Stomach (tissue), 9 donors: ENCODE measurements around the gene TTN. TPM values are rescaled to one million over a fixed set of nuclear protein-coding genes. Genes with fewer than 3 reads are reported as not detected.

ENCODE experiments used
- DNase-seq, 2 donors: peaks; one replicate each; pipeline versions ENCODE4 v3.0.0 to v3.0.0-alpha.2; 2013 to 2019
- H3K27ac ChIP-seq, 5 donors: fragments of 200-600 bp in 4 of 5; sonication (generic) in 4 of 5; one replicate each; pipeline ENCODE4 v1.5.1; 2013 to 2019; ENCODE audit warnings: mild to moderate bottlenecking in 1 of 5, moderate library complexity in 1 of 5
- H3K27me3 ChIP-seq, 3 donors: fragments of 200-600 bp; sonication (generic); one replicate each; pipeline ENCODE4 v1.5.1; 2017 to 2019; ENCODE audit warnings: mixed run types in 1 of 3
- H3K36me3 ChIP-seq, 4 donors: fragments of 200-600 bp; sonication (generic); 1 replicate in 3 of 4; 2 replicates in 1 of 4; pipeline ENCODE4 v1.5.1; 2016 to 2019
- H3K4me1 ChIP-seq, 4 donors: fragments of 200-600 bp; sonication (generic); one replicate each; pipeline ENCODE4 v1.5.1; 2016 to 2019
- H3K4me3 ChIP-seq, 4 donors: fragments of 200-600 bp; sonication (generic) in 3 of 4; one replicate each; pipeline ENCODE4 v1.5.1; 2016 to 2019; ENCODE audit warnings: mild to moderate bottlenecking in 1 of 4
- H3K9me3 ChIP-seq, 4 donors: fragments of 200-600 bp; sonication (generic); one replicate each; pipeline ENCODE4 v1.5.1; 2016 to 2019
- EP300 ChIP-seq: sonication (generic); formaldehyde crosslinking; IDR thresholded peaks from one replicate; pipeline ENCODE4 v1.6.1; 2017; ENCODE audit warnings: antibody characterized with exemption
- POLR2A ChIP-seq, 4 donors: fragments of 450-650 bp; IDR thresholded peaks; one replicate each; pipeline ENCODE4 v1.6.1; 2016; ENCODE audit warnings: antibody characterized with exemption in 4 of 4, control low read depth in 2 of 4, mild to moderate bottlenecking in 1 of 4, moderate library complexity in 1 of 4
- POLR2AphosphoS5 ChIP-seq, 3 donors: sonication (generic); formaldehyde crosslinking; IDR thresholded peaks; one replicate each; pipeline ENCODE4 v1.6.1; 2016; ENCODE audit warnings: antibody characterized with exemption in 3 of 3
- WGBS, 5 donors: extraction: QIAGEN DNeasy Blood & Tissue Kit in 3 of 5; methylation state at CpG; one replicate each; pipeline versions ENCODE4 v1.1.5 to v1.1.7; 2013 to 2018; 5-methylcytosine and 5-hydroxymethylcytosine counted together
- intact Hi-C: fragments of 100-400 bp; cut with DNase I; formaldehyde crosslinking; loops from one replicate; pipeline ENCODE4 v1.15.1; 2023; ENCODE audit warnings: low total_unique reads
- polyA plus RNA-seq, 3 donors: library from polyadenylated mRNA; stranded (reverse); fragments of 200-250 nt; gene quantifications; one replicate each; pipeline ENCODE4 v1.2.3, GENCODE V29; 2013
- total RNA-seq, 5 donors: library from RNA; depleted of rRNA; stranded (reverse); fragments of >200 nt; gene quantifications; one replicate each; pipeline versions ENCODE4 v1.1.0 to v1.2.3, GENCODE V29; 2014 to 2016
- TF ChIP-seq, protein P1 (sequence below), 7 experiments: fragments of 450-650 bp in 4 of 7; fragments of 200-600 bp in 3 of 7; sonication (generic) in 3 of 7; IDR thresholded peaks; one replicate each; pipeline ENCODE4 v1.5.1; 2016 to 2019; ENCODE audit warnings: antibody characterized with exemption in 7 of 7, control low read depth in 2 of 7, mild to moderate bottlenecking in 1 of 7
- donor health status: healthy with polysubstance abuse.
- donor health status: Bipolar disorder and iron deficiency.
- donor health status: healthy.

Gene TTN
- total and polyA plus RNA-seq, 8 donors, result 0.03 to 12.8 (median 2.2) TPM

DNA sequence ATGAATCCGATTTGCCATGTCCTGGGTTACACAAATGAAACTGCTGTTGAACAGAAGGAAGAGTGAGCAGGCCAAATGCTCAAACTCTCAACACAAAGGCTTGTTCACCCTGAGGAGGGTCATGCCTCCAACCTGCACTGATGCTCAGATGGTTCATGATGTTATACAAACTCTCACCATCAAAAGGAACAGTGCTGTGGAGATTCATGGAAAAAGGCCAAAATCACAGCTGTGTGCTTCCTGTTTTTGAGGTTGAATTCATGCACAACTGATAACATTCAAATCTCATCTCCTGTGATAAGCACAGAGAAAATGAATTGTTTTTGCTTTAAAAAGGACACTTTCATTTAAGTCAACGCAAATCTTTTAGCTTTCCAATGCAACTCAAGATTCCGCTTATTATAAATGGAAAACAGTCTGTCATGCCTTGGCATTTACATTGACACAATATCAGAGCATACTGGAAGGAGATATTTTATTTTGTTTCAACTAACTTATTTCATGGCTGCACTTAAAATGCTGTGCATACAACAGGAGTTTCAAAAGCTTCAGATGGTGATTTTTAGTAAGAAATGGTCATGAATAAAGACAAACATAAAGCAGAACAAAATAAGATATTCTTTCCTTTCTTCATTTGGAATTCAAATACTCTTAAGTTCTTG lies 22.2 kb upstream of the TTN start:
- no peak overlapping the region for H3K4me3 ChIP-seq
- no peaks in the 10 kb centered on the region for H3K4me1 ChIP-seq
- no peak overlapping the region for H3K27ac ChIP-seq
- 63 to 78% (median 68%) methylated on average over 3 of the region's 3 CpGs for WGBS, 5 donors
- TF ChIP-seq, protein P1, sequence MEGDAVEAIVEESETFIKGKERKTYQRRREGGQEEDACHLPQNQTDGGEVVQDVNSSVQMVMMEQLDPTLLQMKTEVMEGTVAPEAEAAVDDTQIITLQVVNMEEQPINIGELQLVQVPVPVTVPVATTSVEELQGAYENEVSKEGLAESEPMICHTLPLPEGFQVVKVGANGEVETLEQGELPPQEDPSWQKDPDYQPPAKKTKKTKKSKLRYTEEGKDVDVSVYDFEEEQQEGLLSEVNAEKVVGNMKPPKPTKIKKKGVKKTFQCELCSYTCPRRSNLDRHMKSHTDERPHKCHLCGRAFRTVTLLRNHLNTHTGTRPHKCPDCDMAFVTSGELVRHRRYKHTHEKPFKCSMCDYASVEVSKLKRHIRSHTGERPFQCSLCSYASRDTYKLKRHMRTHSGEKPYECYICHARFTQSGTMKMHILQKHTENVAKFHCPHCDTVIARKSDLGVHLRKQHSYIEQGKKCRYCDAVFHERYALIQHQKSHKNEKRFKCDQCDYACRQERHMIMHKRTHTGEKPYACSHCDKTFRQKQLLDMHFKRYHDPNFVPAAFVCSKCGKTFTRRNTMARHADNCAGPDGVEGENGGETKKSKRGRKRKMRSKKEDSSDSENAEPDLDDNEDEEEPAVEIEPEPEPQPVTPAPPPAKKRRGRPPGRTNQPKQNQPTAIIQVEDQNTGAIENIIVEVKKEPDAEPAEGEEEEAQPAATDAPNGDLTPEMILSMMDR (IDR thresholded peaks at IDR 0.05), result no peak
- TF ChIP-seq EP300, result no peak
- H3K36me3 ChIP-seq, result no peaks in the 10 kb centered on the region
- H3K27me3 ChIP-seq, result no peaks in the 10 kb centered on the region
- intact Hi-C loops, result no loop called here
- DNase-seq, result peak in 1 of 2 donors; percentile 45
- no peaks in the 10 kb centered on the region for H3K9me3 ChIP-seq

DNA sequence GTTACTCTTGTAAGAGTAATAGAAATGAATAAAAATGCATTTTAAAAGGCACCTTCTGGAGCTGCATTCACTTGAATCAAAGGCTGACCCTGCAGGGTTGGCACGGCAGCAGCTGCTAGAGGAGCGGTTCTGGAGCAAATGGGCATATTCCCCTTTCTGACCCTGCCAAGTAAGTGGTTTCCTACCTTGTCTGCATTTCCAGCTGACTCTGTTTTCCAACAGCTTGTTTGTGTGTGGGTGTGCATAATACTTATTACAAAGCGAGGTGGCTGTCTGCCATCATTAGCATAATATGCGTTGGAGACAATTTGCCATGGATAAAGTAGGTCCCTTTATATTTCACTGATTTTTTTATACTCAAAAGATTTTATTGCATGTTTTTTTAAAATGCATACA lies 21.3 kb upstream of the TTN start:
- DNase-seq, result no peak
- 71 to 95% (median 80%) methylated on average over 4 of the region's 4 CpGs for WGBS, 5 donors
- no peak overlapping the region for H3K4me3 ChIP-seq
- no peaks in the 10 kb centered on the region for H3K9me3 ChIP-seq
- no peaks in the 10 kb centered on the region for H3K36me3 ChIP-seq
- no peak for TF ChIP-seq POLR2AphosphoS5 (IDR thresholded peaks at IDR 0.05)
- TF ChIP-seq POLR2A (IDR thresholded peaks at IDR 0.05), result no peak
- TF ChIP-seq EP300, result no peak
- TF ChIP-seq, protein P1 (IDR thresholded peaks at IDR 0.05), result no peak
- H3K27ac ChIP-seq, result no peak overlapping the region
- H3K27me3 ChIP-seq, result no peaks in the 10 kb centered on the region
- intact Hi-C loops, result no loop called here
- H3K4me1 ChIP-seq, result no peaks in the 10 kb centered on the region

DNA sequence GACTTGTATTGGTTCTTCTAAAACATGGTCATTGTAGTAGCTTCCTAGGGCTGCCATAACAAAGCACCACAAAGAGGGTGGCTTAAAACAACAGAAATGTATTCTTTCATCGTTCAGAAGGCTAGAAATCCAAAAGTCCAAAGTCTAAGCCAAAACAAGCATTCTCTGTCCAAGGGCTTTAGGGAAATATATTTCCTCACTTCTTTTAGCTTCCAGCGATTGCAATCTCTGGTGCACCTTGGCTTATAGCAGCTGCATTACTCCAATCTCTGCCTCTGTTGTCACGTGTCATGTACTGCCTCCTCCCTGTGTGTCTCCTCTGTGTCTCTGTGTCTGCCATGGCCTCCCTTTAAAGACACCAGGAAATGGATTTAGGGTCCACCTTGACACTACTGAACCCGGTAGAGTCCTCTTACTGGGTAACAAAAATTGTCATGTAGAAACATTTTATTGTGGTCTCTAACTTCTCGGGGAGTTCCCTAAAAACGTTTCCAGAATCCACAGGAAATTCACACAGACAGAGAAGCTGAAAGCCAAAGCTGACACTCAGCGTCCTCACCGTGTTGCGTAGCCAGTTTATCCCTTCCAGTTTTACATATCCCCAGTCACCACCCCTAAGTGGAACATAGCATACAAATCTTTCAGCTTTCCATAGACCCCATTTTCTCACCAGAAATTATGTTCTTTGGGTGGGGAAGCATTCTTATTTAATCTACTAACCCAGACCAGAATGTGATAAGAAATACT lies 20.7 kb upstream of the TTN start:
- Histone ChIP-seq H3K36me3 (no peaks in the 10 kb centered on the region), H3K27ac (no peak overlapping the region), H3K4me1 (no peaks in the 10 kb centered on the region), H3K9me3 (no peaks in the 10 kb centered on the region), H3K27me3 (no peaks in the 10 kb centered on the region), H3K4me3 (no peak overlapping the region)
- no peak for TF ChIP-seq POLR2AphosphoS5 (IDR thresholded peaks at IDR 0.05)
- TF ChIP-seq POLR2A (IDR thresholded peaks at IDR 0.05), result no peak
- TF ChIP-seq EP300, result no peak
- TF ChIP-seq, protein P1 (IDR thresholded peaks at IDR 0.05), result no peak
- DNase-seq, result no peak
- WGBS, 5 donors, result 57 to 77% (median 62%) methylated on average over 9 of the region's 9 CpGs
- intact Hi-C loops, result no loop called here

DNA sequence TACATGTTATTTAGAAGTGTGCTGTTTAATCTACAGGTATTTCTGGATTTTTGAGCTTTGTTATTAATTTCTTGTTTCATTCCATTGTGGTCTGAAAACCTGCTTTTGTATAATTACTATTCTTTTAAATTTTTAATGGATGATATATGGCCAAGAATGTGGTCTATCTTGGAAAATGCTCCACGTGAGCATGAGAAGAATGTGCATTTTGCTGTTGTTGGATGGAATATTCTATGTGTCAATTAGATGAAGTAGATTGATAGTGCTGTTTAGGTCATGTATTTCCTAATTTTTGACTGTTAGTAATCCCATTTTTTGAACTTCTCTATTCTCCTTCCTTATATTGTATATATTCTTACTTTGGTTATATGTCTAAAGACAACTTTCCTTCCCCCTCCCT lies 19.9 kb upstream of the TTN start:
- no peaks in the 10 kb centered on the region for H3K9me3 ChIP-seq
- H3K4me1 ChIP-seq, result no peaks in the 10 kb centered on the region
- no peaks in the 10 kb centered on the region for H3K27me3 ChIP-seq
- no peak overlapping the region for H3K27ac ChIP-seq
- WGBS, 5 donors, result 61 to 84% (median 79%) methylated on average over 1 of the region's 1 CpG
- no peak for DNase-seq
- intact Hi-C loops, result no loop called here
- H3K4me3 ChIP-seq, result no peak overlapping the region
- no peaks in the 10 kb centered on the region for H3K36me3 ChIP-seq
- no peak for TF ChIP-seq POLR2AphosphoS5 (IDR thresholded peaks at IDR 0.05)
- no peak for TF ChIP-seq EP300
- no peak for TF ChIP-seq POLR2A (IDR thresholded peaks at IDR 0.05)
- TF ChIP-seq, protein P1 (IDR thresholded peaks at IDR 0.05), result no peak
